Measurements from ENCODE around the gene PHRF1.

PHRF1 gene, protein sequence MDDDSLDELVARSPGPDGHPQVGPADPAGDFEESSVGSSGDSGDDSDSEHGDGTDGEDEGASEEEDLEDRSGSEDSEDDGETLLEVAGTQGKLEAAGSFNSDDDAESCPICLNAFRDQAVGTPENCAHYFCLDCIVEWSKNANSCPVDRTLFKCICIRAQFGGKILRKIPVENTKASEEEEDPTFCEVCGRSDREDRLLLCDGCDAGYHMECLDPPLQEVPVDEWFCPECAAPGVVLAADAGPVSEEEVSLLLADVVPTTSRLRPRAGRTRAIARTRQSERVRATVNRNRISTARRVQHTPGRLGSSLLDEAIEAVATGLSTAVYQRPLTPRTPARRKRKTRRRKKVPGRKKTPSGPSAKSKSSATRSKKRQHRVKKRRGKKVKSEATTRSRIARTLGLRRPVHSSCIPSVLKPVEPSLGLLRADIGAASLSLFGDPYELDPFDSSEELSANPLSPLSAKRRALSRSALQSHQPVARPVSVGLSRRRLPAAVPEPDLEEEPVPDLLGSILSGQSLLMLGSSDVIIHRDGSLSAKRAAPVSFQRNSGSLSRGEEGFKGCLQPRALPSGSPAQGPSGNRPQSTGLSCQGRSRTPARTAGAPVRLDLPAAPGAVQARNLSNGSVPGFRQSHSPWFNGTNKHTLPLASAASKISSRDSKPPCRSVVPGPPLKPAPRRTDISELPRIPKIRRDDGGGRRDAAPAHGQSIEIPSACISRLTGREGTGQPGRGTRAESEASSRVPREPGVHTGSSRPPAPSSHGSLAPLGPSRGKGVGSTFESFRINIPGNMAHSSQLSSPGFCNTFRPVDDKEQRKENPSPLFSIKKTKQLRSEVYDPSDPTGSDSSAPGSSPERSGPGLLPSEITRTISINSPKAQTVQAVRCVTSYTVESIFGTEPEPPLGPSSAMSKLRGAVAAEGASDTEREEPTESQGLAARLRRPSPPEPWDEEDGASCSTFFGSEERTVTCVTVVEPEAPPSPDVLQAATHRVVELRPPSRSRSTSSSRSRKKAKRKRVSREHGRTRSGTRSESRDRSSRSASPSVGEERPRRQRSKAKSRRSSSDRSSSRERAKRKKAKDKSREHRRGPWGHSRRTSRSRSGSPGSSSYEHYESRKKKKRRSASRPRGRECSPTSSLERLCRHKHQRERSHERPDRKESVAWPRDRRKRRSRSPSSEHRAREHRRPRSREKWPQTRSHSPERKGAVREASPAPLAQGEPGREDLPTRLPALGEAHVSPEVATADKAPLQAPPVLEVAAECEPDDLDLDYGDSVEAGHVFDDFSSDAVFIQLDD (N-terminal part only)
- total RNA-seq = 111 to 181 reads per million in 2 donors

DNA sequence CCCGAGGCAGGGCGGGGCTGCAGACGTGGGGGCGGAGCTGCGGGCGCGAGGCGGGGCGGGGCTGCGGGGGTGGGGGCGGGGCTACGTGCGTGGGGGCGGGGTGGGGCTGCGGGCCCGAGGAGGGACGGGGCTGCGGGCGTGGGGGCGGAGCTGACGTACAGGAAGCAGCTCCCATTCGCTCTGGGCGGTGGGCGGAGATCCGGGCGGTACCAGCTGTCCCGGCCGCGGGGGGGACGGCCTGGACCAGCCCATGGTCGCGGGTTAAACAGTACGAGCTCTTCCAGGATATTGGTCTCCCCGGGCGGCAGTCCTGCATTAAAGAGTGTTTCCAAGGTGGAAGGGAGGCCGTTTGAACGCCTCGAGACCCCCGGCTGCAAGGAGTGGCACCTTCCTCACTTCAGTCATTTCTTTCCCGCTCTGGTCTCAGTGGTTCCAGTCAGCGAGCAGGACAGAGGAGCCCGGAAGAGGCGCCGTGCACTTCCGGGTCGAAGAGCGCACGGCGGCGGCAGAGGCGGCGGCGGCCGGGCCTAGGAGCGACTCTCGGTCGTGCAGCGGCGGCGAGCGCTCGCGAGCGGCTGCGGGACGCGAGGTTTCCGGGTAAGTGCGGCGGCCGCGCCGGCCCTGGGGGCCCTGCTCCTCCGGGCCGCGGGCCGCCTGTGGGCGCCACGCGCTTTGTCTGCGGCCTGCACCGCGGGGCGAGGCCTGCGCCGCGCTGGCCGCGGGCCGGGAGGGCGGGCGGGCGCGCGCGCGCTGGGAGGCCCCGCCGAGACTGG, at the start of gene PHRF1:
Gene PHRF1, plus strand, starts transcription at position 475 of the 773 bp plus-strand sequence. CDS start 5,043 bp downstream, outside the sequence.
- DNase-seq = peak; percentile 94

DNA sequence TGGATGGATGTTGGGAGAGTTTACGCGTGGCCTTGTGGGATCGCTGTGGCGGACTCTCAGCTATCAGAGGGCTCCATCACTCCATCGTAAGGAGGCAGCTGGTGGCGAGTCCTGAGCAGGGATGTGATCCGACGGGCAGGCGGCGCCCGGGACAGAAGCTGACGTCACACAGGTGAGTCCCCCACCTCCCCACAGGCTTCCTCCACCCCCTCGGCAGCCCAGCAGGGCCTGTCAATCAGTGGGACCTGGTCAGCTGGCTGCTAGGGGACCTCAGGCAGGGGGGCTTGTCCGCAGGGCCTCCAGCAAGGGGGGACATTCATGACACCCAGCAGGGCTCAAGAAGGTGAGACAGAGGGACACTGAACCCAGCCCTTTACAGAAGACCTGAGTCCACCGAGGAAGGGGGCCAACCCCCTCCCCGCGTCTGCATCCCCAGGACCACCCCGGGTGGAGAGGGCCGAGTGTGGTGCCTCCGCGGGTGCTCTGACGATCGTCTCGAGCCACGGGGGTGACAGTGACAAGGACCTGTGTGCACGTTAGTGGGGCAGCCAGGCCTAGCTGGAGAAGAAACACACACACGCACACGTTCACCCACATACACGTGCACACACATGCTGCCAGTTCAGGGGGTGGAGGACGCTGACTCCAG, 48.0 kb upstream of the PHRF1 start:
- DNase-seq = no peak

DNA sequence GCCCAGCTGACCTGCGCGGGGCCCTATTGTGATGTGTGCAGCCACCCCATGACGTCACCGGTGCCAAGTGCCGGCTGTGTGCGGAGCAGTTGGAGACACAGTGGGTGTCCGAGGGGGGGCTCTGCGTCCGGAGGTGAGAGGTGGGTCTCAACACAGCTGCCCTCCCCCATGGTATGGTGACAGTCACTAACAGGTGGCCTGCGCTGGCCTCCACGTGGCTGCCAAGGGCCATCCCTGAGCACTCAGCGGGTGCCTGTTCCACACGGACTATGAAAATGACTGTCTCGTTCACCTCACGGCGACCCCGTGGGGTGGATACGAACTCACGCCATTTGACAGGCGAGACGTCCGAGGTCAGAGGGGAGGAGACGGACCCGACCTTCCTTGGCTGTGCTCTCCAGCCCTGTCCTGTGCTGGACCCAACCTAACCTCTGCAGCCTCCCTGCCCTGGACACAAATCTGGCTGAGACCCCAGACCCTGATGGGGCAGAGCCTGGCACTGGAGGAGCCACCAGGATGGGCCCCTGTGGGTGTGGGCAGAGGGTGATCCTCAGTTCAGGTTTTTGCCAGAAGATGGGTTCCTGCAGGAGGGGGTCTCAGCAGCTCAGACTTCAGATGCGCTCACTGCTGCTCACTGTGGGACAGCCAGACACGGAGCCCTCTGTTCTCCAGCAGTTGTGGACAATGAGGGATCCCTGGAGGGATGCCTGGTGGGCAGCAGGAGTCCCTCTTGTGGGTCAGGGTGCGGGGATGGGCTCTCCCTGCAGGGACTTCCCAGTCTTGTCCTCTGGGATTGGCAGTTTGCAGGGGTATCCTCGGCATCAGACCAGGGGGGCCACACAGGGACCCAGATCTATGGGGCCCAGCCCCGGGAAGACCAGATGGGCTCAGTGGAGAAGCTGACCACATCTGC, 47.2 kb upstream of the PHRF1 start:
- no peak for DNase-seq

DNA sequence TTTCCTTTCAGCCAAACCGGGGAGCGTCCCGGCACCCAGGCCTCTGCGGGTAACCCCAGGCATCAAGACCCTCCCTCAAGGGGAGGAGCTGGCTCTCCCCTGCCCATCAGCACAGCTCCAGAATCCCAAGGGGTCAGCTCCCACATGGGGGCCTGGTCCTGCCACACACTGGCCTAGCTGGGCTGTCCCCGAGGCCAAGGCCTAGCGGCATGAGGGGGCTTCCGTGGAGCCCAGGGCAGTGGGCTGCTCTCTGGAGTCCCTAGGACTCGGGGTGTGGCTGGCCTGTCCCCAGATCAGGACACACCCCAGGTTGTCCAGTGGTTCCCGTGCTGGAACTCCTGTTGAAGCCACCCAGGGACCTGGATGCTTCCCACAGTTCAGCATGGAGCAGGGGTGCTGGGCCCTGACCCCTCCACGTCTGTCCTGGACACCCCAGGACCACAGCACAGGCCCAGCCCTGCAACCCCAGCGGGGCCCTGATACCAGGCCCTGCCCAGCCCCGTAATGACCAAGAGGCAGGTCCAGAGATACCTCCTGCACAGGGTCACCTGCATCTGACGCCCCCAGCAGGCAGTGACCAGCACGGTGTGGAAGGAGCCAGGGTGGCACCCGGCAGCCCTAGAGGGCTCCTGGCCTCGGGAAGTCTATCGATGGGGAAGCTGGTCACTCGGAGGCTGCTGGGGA, 46.4 kb upstream of the PHRF1 start:
- no peak for DNase-seq

DNA sequence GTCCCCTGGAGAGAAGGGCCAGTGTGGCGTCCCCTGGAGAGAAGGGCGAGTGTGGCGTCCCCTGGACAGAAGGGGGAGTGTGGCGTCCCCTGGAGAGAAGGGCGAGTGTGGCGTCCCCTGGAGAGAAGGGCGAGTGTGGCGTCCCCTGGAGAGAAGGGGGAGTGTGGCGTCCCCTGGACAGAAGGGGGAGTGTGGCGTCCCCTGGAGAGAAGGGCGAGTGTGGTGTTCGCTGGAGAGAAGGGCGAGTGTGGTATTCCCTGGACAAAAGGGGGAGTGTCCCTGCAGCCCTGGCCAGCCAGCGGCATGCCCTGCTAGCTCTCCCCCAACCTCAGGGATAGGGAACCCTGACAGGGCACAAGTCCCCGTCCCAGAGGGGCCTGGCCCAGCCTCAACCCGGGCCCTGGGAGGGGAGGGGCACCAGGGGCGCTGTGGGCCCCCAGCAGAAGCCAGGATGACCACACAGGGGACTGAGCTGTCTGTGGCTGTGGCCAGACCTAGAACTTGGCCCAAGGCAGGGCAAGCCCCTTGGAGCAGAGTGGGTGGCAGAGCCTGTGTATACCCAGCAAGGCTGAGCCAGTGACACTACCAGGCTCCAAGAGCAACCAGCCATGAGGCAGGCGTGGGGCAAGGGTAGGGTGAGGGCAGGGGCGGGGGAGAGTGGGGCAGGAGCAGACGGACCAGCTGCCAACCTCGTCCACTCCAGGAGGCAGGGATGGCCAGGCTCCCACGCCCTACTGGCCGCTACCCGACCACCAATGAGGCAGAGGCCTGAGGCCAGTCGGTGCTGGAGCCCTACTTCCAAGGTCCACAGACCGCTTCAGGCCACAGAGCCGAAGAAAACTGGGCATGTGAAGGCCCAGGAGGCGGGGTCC, 45.1 kb upstream of the PHRF1 start:
- no peak for DNase-seq

DNA sequence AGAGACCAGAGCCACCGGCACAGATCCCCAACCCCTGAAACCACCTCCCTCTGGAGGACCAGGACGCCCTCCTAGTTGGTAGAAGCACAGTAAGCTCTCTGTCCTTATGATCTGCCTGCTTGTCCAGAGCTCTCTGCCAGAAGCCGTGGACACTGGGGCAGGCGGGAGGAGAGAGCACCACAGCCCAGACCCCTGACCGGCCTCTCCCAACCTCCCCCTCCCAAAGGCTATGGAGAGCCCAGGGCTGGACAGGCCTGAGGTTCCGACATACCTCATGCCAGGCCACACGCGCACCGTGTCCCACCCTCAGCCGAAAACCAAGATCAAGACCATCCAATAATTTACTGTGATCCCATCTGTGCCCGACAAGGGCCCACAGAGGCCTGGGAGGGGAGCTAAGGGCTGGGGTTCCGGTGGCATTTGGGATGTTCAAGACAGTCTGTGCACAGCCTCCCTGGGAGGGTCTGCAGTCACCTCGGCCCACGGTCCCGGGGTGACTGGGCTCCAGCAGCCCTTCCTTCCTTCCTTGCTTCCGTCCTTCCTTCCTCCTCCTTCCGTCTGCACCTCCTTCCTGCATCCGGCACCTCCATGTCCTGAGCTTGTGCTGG, 44.2 kb upstream of the PHRF1 start:
- no peak for DNase-seq

DNA sequence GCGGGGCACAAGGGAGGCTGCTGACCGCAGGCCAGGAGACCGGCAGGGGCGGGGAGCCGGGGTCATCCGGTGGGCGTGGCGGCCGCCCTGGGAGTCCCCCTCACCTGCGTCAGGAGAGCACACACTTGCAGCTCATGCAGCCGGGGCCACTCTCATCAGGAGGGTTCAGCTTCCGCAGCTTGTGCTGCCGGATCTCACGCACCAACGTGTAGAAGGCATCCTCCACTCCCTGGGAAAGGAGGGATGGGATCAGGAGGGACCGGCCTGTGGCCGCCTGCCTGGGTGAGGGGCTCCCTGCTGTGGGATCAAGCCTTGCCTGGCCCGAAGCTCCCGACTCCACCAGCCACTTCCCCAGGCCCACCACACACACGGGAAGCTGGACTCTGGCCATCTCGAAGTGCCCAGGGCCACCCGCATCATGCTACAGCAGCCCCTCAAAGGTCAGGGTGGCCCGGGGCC, 43.7 kb upstream of the PHRF1 start:
- DNase-seq = no peak

DNA sequence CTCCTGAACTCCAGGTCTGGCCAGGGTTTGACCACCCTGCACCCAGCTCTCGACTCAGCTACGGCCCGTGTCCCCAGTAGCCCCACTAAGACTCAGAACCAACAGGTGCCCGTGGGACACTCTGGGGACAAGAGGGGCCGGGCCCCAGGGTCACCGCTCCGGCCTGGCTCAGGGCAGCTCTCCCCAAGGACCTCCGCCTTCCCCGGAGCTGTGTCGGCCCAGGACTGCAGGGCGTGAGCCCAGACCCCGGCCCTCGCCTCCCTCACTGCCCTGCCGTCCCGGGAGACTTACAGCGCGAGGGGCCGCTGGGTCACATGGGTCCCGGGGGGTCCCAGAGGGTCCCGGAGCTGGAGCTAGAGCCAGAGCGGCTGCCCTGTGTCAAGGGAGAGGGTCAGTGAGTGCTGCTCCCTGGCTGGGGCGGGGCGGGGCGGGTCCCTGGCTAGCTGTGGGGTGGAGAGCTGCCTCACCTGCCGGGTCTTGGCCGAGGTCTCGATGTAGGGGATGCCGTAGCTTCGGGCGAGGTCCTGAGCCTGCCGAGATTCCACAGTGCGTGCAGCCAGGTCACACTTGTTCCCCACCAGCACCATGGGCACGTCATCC, 43.2 kb upstream of the PHRF1 start:
- DNase-seq = no peak

DNA sequence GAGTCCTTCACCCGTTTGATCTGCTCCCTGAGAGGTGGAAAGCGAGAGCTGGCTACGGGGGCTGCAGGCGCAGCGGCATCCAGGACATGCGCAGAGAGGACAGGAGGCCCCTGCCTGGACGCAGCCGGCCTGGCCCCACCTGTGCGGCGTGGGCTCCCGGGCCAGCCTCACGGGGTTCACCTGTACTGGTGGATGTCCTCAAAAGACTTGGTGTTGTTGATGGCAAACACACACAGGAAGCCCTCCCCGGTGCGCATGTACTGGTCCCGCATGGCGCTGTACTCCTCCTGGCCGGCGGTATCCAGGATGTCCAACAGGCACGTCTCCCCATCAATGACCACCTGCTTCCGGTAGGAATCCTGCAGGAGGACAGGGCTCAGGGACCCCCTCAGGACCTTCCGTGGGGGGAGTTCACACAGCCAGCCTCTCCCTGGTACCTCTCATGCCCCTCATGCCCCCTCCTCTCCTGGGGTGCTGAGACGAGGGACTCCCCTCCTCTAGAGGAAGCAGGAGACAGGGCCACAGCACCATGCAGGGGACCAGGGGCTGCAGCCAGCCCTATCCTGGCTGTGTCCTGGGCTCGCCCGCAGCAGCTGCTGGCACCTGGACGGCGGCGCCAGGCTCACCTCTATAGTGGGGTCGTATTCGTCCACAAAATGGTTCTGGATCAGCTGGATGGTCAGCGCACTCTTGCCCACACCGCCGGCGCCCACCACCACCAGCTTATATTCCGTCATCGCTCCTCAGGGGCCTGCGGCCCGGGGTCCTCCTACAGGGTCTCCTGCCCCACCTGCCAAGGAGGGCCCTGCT, 42.5 kb upstream of the PHRF1 start:
- DNase-seq = no peak

DNA sequence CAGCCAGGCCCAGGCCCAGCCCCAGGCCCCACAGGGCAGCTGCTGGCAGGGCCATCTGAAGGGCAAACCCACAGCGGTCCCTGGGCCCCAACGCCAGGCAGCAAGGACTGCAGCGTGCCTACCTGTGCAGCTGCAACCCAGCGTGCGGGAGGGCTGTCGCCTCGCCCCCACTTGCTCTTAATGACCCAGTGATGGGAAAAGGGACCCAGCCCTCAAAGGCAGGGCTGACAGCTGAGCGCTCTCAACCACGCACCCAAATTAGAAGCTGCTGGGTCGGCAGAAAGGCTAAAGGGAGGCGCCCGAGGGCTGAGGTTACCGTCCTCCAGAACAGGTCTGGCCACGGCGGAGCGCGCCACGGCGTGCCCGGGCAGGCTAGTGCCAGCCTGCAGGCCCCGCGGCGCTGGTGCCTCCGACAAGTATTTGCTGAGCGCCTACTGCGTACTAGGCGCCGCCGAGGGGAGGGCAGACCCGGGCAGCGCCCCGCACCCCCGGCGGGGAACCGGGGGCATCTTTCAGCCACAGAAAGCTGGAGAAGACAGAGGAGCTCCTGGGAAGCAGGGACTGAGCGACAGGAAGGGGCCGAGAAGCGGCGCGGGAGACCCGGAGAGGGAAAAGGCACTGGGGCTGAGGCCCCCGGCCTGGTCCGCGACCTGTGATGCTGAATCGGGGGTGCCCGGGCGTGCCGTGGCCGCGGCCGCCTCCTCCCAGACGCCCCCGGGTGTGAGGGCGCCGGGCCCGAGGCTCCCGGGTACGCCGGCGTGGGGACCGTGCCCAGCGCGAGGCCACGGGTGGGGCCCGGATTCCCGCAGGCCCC, 41.7 kb upstream of the PHRF1 start:
- no peak for DNase-seq

DNA sequence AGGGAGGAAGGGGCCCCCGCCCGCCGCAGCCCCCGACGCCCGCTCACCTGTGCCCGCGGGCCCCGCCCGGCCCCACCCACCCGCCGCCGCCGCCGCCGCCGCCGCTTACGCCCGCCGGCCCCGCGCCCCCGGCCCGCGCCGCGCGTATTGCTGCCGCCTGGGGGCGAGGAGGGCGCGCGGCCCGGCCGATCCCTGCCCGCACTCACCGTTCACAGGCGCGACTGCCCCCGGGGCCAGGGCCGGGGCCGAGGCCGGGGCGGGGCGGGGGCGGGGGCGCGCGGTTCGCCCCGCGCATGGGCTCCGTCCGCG, 41.1 kb upstream of the PHRF1 start:
- no peak for DNase-seq

DNA sequence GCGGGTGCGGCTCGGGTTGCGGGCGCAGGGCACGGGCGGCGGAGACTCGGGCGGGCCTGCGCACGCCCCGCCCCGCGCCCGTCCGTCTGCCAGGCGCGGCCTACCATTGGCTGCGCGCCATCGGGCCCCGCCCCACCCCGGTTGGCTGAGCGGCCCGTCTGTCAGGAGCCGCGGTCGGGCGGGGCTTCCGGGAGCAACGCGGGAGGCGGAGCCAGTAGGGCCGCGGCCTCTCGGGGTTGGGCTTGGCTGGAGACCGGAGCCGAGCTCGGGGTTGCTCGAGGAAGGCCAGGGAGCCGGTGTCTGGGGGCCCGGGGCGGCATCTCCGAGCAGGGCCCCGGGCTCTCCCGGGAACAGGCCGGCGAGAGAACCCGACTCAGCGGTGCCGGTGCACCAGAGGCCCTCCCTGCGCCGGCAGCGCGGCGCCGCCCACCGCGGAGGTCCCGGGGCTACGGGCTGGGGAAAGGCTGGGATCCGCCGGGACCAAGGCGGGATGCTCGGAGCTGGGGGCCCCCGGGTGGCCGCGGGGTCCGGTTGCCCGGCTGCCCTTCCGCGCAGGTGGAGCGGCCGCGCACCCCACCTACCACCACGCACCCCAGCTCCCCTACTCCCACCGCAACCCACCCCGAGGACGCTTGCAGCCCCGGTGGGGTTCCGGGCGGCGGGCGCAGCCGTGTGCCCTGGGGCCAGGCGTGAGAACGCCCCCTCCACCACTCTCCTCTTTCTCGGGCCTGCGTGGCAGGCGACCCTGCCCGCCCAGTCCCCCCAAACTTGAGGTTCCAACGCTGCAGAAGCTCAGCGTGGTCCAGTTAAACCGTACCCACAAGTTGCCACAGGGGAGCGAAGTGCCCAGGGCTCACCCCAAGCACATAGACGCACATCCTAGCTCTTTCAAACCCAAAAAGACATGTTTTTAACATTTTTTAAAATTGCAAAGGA, 40.5 kb upstream of the PHRF1 start, which contains the start of gene HRAS:
Gene HRAS, minus strand, starts transcription at position 58 of the 936 bp plus-strand sequence.
- peak; percentile 95 for DNase-seq

DNA sequence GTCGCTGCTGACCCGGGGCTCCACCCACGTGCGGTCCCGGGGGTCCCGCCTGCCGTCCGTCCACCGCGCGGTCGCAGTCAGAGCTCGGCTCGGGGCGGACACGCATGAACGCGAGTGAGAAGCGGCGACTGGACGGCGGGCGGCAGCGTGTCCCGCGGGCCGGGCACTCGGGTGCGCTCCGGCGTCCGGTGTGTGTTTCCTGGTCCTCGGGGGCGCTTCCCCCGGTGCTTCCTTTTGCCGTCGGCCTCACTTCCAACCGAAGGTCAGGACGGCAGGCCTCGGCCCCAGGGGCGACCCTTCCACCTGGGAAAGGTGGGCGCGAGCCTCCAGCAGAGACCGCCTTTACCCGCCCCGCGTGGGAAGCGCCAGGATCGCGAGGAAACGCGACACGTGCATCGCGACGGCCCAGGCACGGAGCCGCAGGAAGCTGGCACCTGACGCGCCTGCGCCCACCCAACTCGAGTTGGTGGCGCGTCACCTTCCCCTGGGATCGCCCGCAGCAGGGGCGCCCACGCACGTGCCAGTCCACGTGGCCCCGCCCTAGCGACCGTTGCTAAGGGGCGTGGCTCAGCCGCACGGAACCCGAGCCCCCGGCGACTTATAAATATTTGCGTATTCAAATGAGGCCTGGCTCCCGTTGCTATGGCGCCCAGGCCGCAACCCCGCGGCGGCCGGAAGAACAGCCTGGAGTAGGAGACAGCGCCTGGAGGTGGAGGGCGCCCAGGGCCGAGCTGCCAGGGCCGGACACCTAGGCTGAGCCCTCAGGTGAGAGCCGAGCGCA, 39.2 kb upstream of the PHRF1 start, which contains the start of gene LRRC56:
Gene LRRC56, plus strand, starts transcription at position 687 of the 781 bp plus-strand sequence. CDS start 3,158 bp downstream, outside the sequence.
- DNase-seq = peak; percentile 87
